Measurements from ENCODE around the gene UST. TPM values are rescaled to one million over a fixed set of nuclear protein-coding genes. Genes with fewer than 3 reads are reported as not detected.
A peak's percentile ranks its signal among the peaks of the same experiment; 100 is the strongest.
"Not testable (repeated sequence)": the region's sequence is repeated elsewhere in the genome, so short reads cannot be mapped to it uniquely, and the experiment has no call there.

The UST gene
- polyA plus RNA-seq, 4 donors, result 9.1 to 16.5 (median 12.4) TPM

DNA sequence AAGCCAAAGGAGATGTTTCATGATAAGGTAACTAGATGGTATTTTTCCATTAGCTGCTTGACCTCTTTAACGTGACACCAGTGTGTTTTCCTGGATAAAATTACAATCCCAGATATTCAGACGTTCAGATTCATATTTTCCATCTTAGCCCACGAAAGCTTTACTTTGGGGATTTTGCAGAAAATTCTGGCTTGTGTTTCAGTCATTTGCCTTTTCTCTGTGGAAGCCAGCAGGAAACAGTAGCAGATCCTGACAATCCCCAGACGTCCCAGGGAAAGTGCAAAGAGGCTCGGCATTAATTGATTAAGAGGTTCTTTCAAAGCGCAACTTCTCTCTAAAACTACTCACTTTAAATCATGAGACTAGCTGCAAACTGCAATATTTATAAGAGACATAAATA is 243.6 kb downstream of the UST start:
- DNase-seq (ENCODE audit: low read depth in 4 of 4, low spot score in 3 of 4), result no peak

DNA sequence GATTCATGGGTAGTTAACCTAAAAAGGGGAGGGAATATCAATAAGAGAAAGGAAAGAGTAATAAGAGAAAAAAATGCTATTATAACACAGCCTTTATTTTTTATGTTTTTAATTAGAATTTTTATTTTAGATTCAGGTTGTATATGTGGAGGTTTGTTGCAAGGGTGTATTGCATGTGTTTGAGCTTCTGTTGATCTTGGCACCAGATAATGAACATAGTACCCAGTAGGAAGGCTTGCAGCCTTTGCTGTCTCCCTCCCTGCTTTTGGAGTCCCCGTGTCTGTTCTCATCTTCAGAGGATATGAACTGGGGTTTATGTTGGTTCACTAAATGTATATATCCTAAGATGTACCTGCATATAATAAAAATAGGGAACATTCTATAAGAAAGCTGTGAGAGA is 250.0 kb downstream of the UST start:
- DNase-seq (ENCODE audit: low read depth in 4 of 4, low spot score in 3 of 4), result no peak

DNA sequence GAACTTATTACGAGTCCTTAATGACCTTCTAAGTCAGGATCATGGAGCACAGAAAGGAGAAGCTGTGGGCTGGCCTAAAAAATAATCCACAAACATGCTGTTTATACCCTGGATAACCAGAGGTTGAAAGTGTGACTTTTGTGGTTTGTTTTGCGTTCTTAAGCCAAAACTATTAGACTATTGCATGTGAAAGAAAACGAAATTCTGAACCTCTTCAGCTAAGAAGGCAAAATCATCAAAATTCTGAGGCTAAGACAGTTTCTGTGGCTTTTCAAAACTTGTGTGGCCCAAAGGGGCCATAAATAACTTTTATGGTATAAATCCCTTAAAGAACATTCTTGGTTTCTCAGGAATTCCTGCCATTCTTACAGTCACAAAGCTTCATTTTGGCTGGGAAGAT is 251.0 kb downstream of the UST start:
- peak in 3 of 4 donors; percentile 8 to 36 (median 12) for DNase-seq (ENCODE audit: low read depth in 4 of 4, low spot score in 3 of 4)

DNA sequence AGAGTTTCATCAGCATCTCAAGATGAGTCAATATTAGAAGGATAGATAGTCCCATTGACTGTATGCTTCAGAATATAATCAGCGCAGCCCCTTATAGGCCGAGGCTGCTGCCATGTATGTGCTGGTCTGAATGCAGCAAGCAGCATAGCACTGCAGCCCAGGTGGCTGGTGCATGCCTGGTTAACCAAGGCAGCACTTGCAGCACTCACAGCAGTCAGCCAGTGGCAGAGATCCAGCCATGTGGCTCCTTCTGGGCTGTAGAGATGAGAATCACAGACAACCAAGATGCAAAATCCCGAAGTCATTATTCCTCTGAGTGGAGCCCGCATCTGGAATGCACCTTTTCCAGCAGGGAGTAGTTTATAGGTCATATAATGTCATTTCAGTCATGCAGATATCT is 251.9 kb downstream of the UST start:
- DNase-seq (ENCODE audit: low read depth in 4 of 4, low spot score in 3 of 4), result no peak

DNA sequence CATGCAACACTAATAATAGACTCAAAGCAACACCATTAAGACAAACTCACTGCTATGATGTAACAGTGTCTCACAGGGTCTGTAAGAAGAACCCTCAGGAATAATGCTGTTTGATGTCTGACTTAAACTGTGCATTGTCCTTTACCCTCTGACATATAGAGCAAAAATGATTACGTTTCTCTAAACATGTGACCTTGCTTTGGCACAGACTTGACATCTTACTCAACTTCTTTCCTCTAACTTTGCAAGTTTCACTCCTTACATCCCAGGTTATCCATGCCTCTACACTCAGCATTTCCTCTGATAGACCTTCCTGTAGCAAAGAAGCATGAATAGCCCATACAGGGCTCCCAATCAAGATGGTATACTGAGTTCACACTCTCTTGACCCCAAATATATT is 252.7 kb downstream of the UST start:
- DNase-seq (ENCODE audit: low read depth in 4 of 4, low spot score in 3 of 4), result no peak

DNA sequence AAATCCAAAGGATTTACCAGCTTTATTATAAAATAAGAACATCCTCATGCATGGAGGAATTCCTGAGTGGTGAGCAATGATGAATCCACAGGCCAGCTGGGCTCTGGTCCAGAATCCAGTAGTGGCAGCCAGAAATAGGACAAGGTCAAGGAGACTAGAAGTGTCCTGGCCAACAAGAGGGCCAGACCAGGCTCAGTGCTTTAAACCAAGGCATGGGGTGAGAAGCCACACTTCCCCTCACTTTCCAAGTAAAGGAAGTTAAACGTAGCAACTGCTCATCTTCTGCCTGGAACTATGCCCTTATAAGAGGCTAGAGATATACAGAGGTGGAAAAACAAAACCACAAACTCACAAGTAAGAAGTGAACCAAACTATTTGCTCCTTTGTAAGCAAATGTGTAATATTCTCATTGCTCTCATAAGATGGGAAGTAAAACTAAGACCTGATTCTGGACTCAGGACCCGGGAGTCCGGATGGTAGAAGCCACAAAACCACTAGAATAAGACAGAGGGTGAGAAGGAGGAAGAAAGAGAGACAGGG is 253.2 kb downstream of the UST start:
- DNase-seq (ENCODE audit: low read depth in 4 of 4, low spot score in 3 of 4), result peak in 1 of 4 donors; percentile 5

DNA sequence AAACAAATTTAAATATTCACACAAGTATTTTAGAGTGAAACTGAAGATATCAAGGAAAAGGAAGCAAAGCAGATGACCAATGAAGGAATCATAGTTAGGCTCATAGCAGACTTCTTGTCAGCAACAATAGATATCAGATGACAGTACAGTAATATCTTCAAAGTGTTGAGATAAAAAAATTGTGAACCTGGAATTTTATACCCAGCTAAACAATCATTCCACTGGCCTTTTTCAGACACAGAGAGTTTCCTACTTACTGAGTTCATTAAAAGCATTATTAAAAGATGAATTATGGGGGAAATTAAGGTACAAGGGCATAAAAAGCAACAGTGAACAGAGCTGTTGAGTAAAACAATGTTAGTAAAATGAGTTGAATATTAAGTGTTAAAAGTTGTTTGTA is 254.6 kb downstream of the UST start:
- DNase-seq (ENCODE audit: low read depth in 4 of 4, low spot score in 3 of 4), result no peak

DNA sequence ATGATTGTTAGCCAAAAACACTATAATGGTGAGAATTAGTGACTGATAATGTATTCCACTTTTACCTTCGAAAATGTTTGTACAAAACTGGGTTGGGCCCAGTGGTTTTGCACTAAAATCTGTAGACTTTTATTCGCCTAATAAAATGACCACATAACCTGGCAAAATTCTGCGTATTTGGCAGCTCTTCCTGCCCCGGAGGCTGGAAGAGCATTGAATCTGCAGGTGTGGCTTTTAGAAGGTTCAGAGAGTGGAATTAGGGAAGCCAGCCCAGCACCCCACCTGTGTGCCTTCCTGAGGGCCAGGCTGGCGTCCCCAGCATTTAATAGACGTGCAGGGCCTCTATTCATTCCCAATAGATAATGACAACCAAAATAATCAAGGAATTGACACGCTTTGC is 256.7 kb downstream of the UST start:
- no peak for DNase-seq (ENCODE audit: low read depth in 4 of 4, low spot score in 3 of 4)

DNA sequence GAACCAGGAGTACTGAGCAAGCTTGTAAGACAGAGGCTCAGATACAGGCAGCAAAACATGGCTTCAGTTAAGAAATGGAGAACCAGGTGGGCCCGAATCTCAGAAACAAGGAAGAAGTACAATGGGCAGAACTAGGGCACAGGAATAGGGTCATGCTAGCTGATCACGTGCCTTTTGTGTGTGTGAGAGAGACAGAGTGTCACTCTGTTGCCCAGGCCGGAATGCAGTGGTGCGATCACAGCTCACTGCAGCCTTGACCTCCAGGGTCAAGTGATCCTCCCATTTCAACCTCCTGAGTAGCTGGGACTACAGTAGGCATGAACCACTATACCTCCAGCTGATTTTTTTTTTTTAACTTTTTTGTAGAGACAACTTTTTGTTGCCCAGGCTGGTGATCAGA is 257.8 kb downstream of the UST start:
- DNase-seq (ENCODE audit: low read depth in 4 of 4, low spot score in 3 of 4), result no peak

DNA sequence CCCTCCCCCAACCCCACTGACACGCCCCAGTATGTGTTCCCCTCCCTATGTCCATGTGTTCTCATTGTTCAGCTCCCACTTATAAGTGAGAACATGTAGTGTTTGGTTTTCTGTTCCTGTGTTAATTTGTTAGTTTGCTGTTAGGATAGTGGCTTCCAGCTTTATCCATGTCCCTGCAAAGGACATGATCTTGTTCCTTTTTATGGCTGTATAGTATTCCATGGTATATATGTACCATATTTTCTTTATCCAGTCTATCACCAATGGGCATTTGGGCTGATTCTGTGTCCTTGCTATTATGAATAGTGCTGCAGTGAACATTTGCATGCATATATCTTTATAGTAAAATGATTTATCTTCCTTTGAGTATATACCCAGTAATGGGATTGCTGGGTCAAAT is 259.4 kb downstream of the UST start:
- DNase-seq (ENCODE audit: low read depth in 4 of 4, low spot score in 3 of 4), result not testable (repeated sequence)

DNA sequence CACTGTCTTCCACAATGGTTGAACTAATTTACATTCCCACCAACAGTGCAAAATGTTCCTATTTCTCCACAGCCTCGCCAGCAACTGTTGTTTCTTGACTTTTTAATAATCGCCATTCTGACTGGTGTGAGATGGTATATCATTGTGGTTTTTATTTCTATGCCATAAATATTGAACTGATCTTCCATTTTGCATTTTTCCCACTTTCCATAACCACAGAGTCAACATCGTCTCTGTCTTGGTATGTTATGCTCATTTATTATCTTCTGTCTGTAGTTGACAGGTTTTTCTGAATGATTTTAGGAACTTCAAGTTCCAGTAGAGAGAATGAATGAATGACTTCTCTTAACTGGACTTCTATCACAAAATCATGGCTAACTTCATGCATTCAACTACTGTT is 259.8 kb downstream of the UST start:
- DNase-seq (ENCODE audit: low read depth in 4 of 4, low spot score in 3 of 4), result no peak

DNA sequence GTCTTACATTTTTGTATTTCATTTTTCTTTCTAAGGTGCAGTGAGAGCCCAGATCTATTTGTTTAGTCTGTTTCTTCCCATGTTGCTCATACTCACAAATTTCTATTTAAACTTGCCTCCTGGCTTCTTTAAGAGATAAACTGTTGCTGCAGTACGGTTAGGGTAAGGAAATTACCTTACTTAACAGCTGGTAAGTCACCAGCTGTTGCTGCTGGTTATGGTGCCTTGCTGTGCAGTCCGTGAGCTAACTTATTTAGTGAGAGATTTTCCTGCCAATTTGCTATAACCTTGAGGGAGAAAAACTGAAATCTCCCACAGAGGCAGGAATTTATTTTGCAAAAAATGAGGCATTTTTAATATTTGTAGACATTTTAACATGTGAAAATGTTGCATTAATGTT is 261.0 kb downstream of the UST start:
- no peak for DNase-seq (ENCODE audit: low read depth in 4 of 4, low spot score in 3 of 4)

DNA sequence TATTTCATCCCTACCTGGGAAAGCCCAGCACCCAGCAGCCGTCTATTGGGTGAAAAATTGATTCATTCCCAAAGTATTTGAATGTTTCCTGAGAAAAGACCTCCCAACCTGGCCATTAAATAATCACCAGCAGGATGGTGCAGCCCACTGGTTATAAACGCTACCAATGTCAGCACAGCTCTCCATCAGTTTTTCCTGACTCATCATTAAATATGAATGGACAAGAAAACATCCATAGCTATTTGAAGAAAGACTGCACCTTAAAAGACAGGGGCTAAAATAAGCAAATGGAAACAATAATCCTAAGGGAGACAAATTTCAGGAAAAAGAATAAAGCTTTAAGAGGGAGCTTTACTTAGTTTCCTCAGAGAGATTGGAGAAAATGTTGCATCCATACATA is 261.9 kb downstream of the UST start:
- no peak for DNase-seq (ENCODE audit: low read depth in 4 of 4, low spot score in 3 of 4)

DNA sequence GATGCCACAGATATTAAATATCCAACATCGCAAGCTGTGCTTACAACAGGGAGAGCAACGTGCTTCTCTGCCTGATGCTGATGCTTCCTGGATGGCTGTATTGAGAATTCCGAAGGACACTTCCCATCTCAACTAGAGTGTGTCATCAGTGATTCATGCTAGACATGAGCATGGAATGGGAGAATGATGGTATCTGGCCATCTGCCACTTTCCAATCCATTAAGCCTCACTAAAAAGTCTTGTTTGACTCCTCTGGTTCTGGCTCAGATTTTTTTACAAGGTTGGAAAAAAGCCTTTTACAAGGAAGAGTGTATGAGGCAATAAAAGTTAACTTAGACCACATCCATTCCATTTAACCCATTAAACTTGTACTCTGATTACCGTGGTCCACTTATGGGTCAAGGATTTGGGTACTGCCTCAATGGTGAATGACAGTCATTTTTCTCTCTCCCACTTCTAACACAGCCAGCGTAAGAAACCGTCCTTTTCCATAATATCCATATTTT is 265.3 kb downstream of the UST start:
- no peak for DNase-seq (ENCODE audit: low read depth in 4 of 4, low spot score in 3 of 4)

DNA sequence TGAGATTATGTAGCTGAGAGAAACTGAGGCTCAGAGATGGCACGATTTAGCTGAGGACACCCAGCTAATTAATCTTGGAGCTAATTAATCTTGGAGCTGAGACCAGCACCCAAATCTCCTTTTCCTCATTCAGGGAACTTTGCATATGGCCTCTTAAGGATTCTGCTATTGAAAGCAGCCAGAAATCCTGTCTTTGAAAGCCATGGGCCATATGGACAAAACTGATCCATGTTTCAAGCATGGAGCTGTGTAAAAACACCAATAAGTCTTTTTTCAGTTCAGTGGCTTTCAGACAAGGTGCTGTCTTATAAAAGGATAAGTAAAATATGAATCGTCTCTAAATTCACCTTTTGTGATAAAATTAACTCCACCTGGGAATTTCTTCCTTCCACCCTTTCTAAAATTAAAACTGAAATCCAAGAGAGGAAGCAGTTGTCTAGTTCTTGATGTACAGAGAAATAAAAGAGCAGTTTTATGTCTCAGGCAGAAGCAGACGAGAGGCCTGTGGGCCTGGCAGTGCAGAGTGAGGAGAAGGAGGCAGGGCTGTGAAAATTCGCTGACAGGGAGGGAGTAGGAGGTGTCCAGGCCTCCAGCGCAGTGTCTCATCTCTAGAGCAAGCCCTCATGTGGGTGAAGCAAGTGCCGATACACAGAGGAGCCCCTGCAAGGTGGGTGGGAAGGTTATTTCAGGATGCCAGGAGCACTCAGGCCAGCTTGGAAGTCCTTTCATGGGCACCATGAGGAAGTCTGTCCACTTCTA is 266.9 kb downstream of the UST start:
- no peak for DNase-seq (ENCODE audit: low read depth in 4 of 4, low spot score in 3 of 4)

DNA sequence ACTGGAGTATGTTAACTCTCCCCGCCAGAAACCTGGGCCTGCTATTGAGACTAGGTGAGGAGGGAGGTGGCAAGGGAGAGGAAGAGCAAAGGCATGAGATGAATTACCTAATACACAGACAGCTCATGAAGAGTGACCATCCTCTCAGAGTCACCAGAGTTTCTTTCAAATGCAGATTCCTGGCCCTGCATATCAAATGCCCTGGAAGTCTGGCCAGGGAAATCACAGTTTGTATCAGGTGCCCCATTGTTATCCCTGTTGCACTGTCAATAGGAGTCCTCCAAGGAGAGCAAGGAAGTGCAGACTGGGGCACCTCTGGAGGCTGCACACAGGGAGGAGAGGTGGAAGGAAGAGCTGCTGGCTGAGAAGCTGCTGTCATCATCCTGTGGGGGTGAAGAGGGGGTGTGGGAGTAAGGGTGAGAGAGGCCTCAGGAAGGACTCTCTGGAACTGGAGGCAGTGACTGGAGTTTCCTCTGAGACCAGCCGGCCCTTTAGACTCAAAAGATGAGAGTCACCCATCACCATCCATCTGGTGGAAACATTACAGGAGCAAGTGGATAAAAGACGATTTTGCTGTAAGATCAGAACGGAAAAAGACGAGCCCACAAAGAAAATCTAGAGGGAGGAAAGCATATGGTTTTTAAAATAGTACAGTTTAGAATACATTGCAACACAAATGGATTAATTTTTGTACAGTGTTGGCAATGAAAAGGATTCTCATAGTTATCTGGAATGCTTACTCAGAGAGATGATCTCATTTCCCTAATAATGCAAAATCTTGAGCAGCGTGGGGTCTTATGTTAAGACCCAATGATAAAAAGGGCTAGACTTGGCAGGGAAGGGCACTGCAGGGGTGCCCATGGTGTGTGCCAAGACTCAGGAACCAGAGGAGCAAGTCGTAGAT is 268.1 kb downstream of the UST start:
- DNase-seq (ENCODE audit: low read depth in 4 of 4, low spot score in 3 of 4), result no peak

DNA sequence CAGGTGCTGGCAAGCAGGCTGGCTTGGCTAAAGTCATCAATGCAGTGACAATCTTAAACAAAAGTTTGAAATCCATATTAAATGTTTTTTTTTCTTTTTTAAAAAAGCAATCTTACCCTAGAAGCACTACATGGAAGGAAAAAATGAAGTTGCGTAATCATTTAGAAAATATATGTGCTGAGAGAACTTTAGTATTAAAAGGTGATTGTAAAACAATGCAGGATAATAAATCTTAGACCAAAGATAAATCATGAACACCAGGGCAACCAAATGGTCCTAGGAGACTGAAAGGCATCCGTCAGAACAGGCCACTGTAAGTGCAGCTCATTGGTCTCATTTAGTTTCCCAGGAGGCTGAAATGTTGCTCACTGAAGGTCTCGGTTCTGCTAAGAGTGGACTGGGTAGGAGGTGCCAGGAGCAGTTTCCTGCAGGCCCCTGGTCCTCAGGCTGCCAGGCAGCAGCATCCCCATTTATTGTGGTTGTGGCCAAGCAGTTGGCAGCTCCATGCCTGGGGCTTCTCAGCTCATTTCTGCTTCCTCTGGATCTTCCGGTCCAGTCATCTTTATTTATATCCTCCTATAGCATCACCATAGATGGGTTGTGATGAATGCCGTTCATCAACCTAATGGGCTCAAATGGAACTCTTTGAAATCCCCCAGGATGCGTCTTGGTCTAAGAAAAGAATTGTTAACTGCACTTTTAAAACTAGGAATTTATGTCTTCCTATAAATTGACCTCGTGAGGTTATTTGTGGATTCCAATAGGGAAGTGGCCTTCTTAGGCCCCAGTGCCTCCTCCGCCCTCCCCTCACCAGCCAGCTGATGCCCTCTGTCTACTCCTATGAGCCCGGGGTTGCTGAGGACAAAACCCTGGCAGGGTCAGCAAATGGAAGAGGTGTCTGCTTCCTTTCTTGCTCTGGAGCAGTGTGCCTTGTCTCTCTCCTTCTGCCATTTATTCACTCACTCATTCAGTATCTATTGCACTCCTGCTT is 269.0 kb downstream of the UST start:
- no peak for DNase-seq (ENCODE audit: low read depth in 4 of 4, low spot score in 3 of 4)

DNA sequence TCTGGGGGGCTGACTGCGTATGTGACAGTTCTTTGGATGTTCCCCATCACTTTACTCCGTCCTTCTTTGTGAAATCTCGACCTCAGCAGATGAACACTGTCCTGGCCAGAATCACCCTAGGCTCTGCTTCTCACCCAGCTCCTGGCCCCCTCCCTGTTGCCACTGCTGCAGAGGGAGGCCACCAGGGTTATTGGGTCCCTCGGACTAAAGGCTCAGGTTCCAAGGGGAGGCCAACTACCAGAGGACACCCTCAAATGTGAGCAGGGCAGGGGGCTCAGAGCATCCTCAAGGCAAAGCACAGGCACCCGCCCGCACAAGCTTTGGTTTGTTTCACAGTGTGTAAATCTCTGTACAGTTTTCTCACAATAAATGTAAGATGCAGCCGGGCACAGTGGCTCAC is 269.9 kb downstream of the UST start:
- no peak for DNase-seq (ENCODE audit: low read depth in 4 of 4, low spot score in 3 of 4)

DNA sequence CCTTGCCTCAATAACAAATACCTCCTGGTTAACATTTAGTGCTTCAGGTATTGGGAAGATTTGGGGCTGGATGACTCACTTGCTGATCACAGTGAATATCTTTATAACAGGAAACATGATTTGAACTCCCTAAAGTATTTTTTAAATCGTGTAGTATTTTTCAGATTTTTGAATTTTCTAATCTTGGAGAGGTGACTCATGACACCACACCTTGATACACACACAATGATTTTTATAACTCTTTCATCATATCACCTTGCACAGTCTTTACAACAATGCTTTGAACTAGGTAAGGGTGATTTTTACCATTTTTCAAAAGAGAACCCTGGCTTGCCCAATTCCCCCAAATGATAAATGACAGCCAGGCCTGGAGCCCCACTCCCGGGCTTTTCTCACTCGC is 273.5 kb downstream of the UST start:
- DNase-seq (ENCODE audit: low read depth in 4 of 4, low spot score in 3 of 4), result no peak

DNA sequence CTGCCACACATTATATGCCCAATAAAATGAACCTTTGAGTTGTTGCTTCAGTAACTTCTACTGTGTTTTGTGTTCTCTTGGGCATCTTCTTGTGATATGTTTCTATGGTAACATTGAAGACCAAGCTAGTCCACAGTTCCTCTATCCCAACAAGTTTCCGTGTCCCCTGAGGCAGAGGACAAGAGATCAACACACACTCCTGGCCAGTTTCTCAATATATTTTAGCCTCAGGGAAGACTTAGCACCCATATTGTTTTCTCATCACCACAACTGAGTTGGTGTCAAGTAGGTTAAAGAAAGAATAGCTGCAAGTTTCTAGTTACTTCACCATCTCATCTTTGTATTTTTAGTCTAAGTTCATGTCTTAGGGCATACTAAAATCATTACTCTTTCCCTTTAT is 277.5 kb downstream of the UST start:
- no peak for DNase-seq (ENCODE audit: low read depth in 4 of 4, low spot score in 3 of 4)
